Activated CD8-positive, alpha-beta memory T cell treated with anti-CD3 and anti-CD28 coated beads, Interleukin-2, amount 50 U/mL, for 24 hours (primary cell): ENCODE data around the gene POC1A.
A peak's percentile ranks its signal among the peaks of the same experiment; 100 is the strongest.

Experiments
- DNase-seq: peaks from one replicate; pipeline ENCODE4 v3.0.0-alpha.2; 2020; ENCODE audit errors: extremely low read depth

Gene POC1A

GRCh38 chr3:52085681-52086282 lies 68.4 kb downstream of the POC1A start:
- DNase-seq: peak; percentile 7

- DNase-seq: no peak
These were observed 69.1 kb downstream of the POC1A start for GRCh38 chr3:52084954-52085680.

- DNase-seq: no peak
These were observed 69.8 kb downstream of the POC1A start for GRCh38 chr3:52084216-52084945.

GRCh38 chr3:52083556-52084087 lies 70.6 kb downstream of the POC1A start:
- DNase-seq: no peak

- DNase-seq: no peak
These were observed 71.3 kb downstream of the POC1A start for GRCh38 chr3:52082951-52083350.

- DNase-seq: no peak
These were observed 73.1 kb downstream of the POC1A start for GRCh38 chr3:52080830-52081719.

- DNase-seq: no peak
These were observed 74.3 kb downstream of the POC1A start for GRCh38 chr3:52079958-52080357.

GRCh38 chr3:52078781-52079560 lies 75.3 kb downstream of the POC1A start:
- no peak for DNase-seq

GRCh38 chr3:52077925-52078324 lies 76.3 kb downstream of the POC1A start:
- DNase-seq: no peak

- DNase-seq: no peak
These were observed 77.1 kb downstream of the POC1A start for GRCh38 chr3:52076896-52077780.

GRCh38 chr3:52073490-52073889 lies 80.7 kb downstream of the POC1A start:
- DNase-seq: no peak

GRCh38 chr3:52072471-52072870 lies 81.8 kb downstream of the POC1A start:
- no peak for DNase-seq

- no peak for DNase-seq
These were observed 82.2 kb downstream of the POC1A start for GRCh38 chr3:52072020-52072419.

GRCh38 chr3:52070724-52071621 lies 83.2 kb downstream of the POC1A start:
- no peak for DNase-seq

- no peak for DNase-seq
These were observed 84.4 kb downstream of the POC1A start for GRCh38 chr3:52069855-52070254.

- DNase-seq: no peak
These were observed 85.1 kb downstream of the POC1A start for GRCh38 chr3:52069135-52069534.

- no peak for DNase-seq
These were observed 85.5 kb downstream of the POC1A start for GRCh38 chr3:52068730-52069129.

- DNase-seq: no peak
These were observed 86.1 kb downstream of the POC1A start for GRCh38 chr3:52068055-52068571.

GRCh38 chr3:52067526-52067925 lies 86.7 kb downstream of the POC1A start:
- DNase-seq: no peak
